Heart right ventricle (tissue), 16 donors: ENCODE measurements around the gene NAB1. TPM values are rescaled to one million over a fixed set of nuclear protein-coding genes. Genes with fewer than 3 reads are reported as not detected.

Experiments
- ATAC-seq, 8 donors: fragments of 200-7000 bp; cut with Tn5 transposase; one replicate each; pipeline ENCODE4 v1.9.1; 2020; ENCODE audit warnings: mild to moderate bottlenecking in 8 of 8, moderate library complexity in 8 of 8, moderate number of reproducible peaks in 1 of 8
- DNase-seq, 2 donors: peaks; one replicate each; pipeline ENCODE4 v3.0.0-alpha.2; 2020
- H3K27ac ChIP-seq, 10 donors: fragments of 200-600 bp; sonication (generic) in 2 of 10; one replicate each; pipeline versions ENCODE4 v1.5.0 to v1.8.0; 2020 to 2022; ENCODE audit warnings: mild to moderate bottlenecking in 3 of 10
- H3K27me3 ChIP-seq, 7 donors: fragments of 200-600 bp; one replicate each; pipeline ENCODE4 v1.8.0; 2021 to 2022; ENCODE audit warnings: mild to moderate bottlenecking in 2 of 7
- H3K36me3 ChIP-seq, 9 donors: fragments of 200-600 bp; sonication (generic) in 1 of 9; one replicate each; pipeline versions ENCODE4 v1.5.0 to v1.8.0; 2020 to 2022; ENCODE audit warnings: mild to moderate bottlenecking in 2 of 9
- H3K4me1 ChIP-seq, 9 donors: fragments of 200-600 bp; sonication (generic) in 1 of 9; one replicate each; pipeline versions ENCODE4 v1.5.0 to v1.8.0; 2020 to 2022; ENCODE audit warnings: mild to moderate bottlenecking in 4 of 9
- H3K4me3 ChIP-seq, 10 donors: fragments of 200-600 bp; sonication (generic) in 2 of 10; one replicate each; pipeline versions ENCODE4 v1.5.0 to v1.8.0; 2020 to 2022; ENCODE audit warnings: mild to moderate bottlenecking in 7 of 10, moderate library complexity in 2 of 10
- H3K9me3 ChIP-seq, 11 donors: fragments of 200-600 bp in 10 of 11; sonication (generic) in 2 of 11; one replicate each; pipeline versions ENCODE4 v1.5.0 to v1.8.0; 2013 to 2022; ENCODE audit warnings: mild to moderate bottlenecking in 2 of 11, control low read depth in 1 of 11, moderate library complexity in 1 of 11
- CTCF ChIP-seq, 9 donors: fragments of 200-600 bp; sonication (generic) in 2 of 9; IDR thresholded peaks; one replicate each; pipeline versions ENCODE4 v1.5.0 to v1.8.0; 2021 to 2022; ENCODE audit warnings: antibody characterized with exemption in 9 of 9, mild to moderate bottlenecking in 5 of 9, moderate library complexity in 1 of 9
- WGBS, 2 donors: extraction: QIAGEN DNeasy Blood & Tissue Kit; methylation state at CpG; one replicate each; pipeline ENCODE4 v1.1.7; 2013; ENCODE audit warnings: inconsistent platforms in 1 of 2; 5-methylcytosine and 5-hydroxymethylcytosine counted together
- intact Hi-C, 10 donors: fragments of 100-400 bp; cut with DNase I; formaldehyde crosslinking; loops; one replicate each; pipeline versions ENCODE4 v1.11.1 to v1.14.2; 2022
- polyA plus RNA-seq, 2 donors: library from polyadenylated mRNA; stranded (reverse); fragments of 200-250 nt; gene quantifications; one replicate each; pipeline ENCODE4 v1.2.3, GENCODE V29; 2013
- total RNA-seq, 10 donors: library from RNA; stranded (reverse); fragmentation: NEBNext Ultra II Directional in 3 of 10; extraction: Animal tissue kit (Norgen Biotek cat#: 25700) in 3 of 10; gene quantifications; one replicate each; pipeline versions ENCODE4 v1.2.1 to v1.2.4, GENCODE V29; 2021 to 2023
- donor health status: Arrhythmogenic right ventricular cardiomyopathy.
- donor health status: ischemic (EF 13 %, LVEDD 7.1; RV severe dilation, severe dysfunction).
- donor health status: healthy with polysubstance abuse.
- donor health status: DM: no; HTN: yes; CAD: no.
- donor health status: DM: no; HTN: no; CAD: no.
- donor health status: ischemic (EF 25% LVEDD 6.9; RV normal size, moderate dysfunction).
- donor health status: ischemic (EF 25% LVEDD 5.7; RV mildly dilated, moderate dysfunction).
- donor health status: healthy.
- donor health status: DM: yes; HTN: yes; CAD: no.
- donor health status: Ischemic cardiomyopathy.
- donor health status: ischemic (EF 35%, LVEDD 5.7; RV mildly dilated, moderate dysfunction).
- donor health status: nonischemic (EF 11% LVEDD 7.7; RV severe dilation, severe dysfunction).
- donor health status: DM: yes; HTN: yes; CAD: no.
- donor health status: PGD.
- donor health status: ischemic (EF 29% LVEDD 5.4; RV normal size, mild dysfunction).
- donor health status: nonischemic (EF 23%, LVEDD 6.1; RV moderate dilation, normal function).

The NAB1 gene
- total and polyA plus RNA-seq, 12 donors, result 9.3 to 41.5 (median 27.1) TPM

GRCh38 chr2:190641469-190641868 lies 7.4 kb upstream of the NAB1 start:
- WGBS, 2 donors, result 40 to 47% methylated on average over 3 of the region's 3 CpGs
- DNase-seq, result no peak
- TF ChIP-seq CTCF (IDR thresholded peaks at IDR 0.05), result no peak
- no peaks in the 10 kb centered on the region for H3K27me3 ChIP-seq
- no peaks in the 10 kb centered on the region for H3K36me3 ChIP-seq
- ATAC-seq, result peak in 2 of 8 donors; percentile 14 to 31
- H3K9me3 ChIP-seq, result no peaks in the 10 kb centered on the region
- peak overlapping the region in 8 of 10 donors; percentile 8 to 64 (median 32) for H3K27ac ChIP-seq
- peak overlapping the region in 1 of 10 donors; percentile 6 for H3K4me3 ChIP-seq
- intact Hi-C loops, result loop anchor here in 5 of 10 donors (5.0 to 10.0 kb wide), 4 partner anchors 57 to 237 kb away; partner anchors contain the start of genes NEMP2 (in 2 of the 5) and MFSD6 (in 1 of the 5)
- peaks cover 7 to 66% (median 14%) of the 10 kb centered on the region in 9 donors for H3K4me1 ChIP-seq

GRCh38 chr2:190646780-190647522 lies 1.9 kb upstream of the NAB1 start:
- H3K27me3 ChIP-seq, result no peaks in the 10 kb centered on the region
- no peak for ATAC-seq
- no peak for DNase-seq
- H3K27ac ChIP-seq, result peak overlapping the region in 9 of 10 donors; percentile 89 to 99 (median 97)
- 47 to 54% methylated on average over 9 of the region's 9 CpGs for WGBS, 2 donors
- H3K4me1 ChIP-seq, result peaks cover 0 to 62% (median 24%) of the 10 kb centered on the region in 9 donors
- intact Hi-C loops, result loop anchor here in 6 of 10 donors (5.0 to 10.0 kb wide), 6 partner anchors 62 to 242 kb away; partner anchors contain the start of genes NEMP2 (in 4 of the 6) and MFSD6 (in 1 of the 6)
- no peaks in the 10 kb centered on the region for H3K9me3 ChIP-seq
- TF ChIP-seq CTCF (IDR thresholded peaks at IDR 0.05), result no peak
- no peaks in the 10 kb centered on the region for H3K36me3 ChIP-seq
- H3K4me3 ChIP-seq, result peak overlapping the region in 8 of 10 donors; percentile 4 to 93 (median 90)

- Histone ChIP-seq H3K4me1 (peaks cover 0 to 74% (median 32%) of the 10 kb centered on the region in 9 donors), H3K27me3 (no peaks in the 10 kb centered on the region), H3K36me3 (no peaks in the 10 kb centered on the region), H3K27ac (peak overlapping the region; percentile 71 to 99 (median 96)), H3K4me3 (peak overlapping the region; percentile 79 to 95 (median 90)), H3K9me3 (no peaks in the 10 kb centered on the region)
- TF ChIP-seq CTCF (IDR thresholded peaks at IDR 0.05), result no peak
- ATAC-seq (peak; percentile 93 to 97 (median 96)), DNase-seq (peak; percentile 91 to 94)
- intact Hi-C loops, result loop anchor here in 6 of 10 donors (1.0 to 10.0 kb wide), 7 partner anchors 64 to 244 kb away; partner anchors contain the start of genes NEMP2 (in 5 of the 6) and MFSD6 (in 1 of the 6)
- 0 to 1% methylated on average over 63 to 78 of the region's 78 CpGs for WGBS, 2 donors
Observed at GRCh38 chr2:190648289-190649034, 421 bp upstream of the NAB1 start.
